HG03159 (cell line): ENCODE data around the gene SNRPN.
A peak's percentile ranks its signal among the peaks of the same experiment; 100 is the strongest.
"Not testable (repeated sequence)": the region's sequence is repeated elsewhere in the genome, so short reads cannot be mapped to it uniquely, and the experiment has no call there.

Experiments
- ATAC-seq: cut with Tn5 transposase; IDR thresholded peaks from one replicate; pipeline ENCODE4 v1.9.1; 2021; ENCODE audit warnings: mild to moderate bottlenecking, moderate library complexity; ENCODE audit not compliant: unreplicated experiment

SNRPN gene

DNA sequence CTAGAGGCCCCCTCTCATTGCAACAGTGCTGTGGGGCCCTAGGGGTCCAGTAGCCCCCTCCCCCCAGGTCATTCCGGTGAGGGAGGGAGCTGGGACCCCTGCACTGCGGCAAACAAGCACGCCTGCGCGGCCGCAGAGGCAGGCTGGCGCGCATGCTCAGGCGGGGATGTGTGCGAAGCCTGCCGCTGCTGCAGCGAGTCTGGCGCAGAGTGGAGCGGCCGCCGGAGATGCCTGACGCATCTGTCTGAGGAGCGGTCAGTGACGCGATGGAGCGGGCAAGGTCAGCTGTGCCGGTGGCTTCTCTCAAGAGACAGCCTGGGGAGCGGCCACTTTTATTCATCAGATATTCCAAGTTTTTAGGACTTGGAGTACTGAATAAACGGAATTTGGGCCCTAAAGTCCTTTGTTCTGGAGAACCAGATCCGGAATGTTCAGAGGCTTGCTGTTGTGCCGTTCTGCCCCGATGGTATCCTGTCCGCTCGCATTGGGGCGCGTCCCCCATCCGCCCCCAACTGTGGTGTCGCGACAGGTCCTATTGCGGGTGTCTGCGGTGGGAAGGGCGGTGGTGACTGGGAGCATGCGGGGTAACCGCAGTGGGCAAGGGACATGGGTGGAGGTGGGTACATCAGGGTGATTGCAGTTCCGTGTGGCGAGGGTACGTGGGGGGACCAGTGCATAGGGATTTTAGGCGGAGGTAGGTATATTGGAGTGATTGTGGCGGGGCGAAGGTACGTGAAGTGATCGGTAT lies at the start of gene SNRPN, which contains the start of gene SNURF:
Gene SNRPN (plus strand): TSS at position 205 of the 748 bp plus-strand sequence. CDS start 19,467 bp downstream, outside the sequence.
Gene SNURF (plus strand): TSS at position 205 of the 748 bp plus-strand sequence. CDS start 62 bp downstream, at position 267.
- peak; percentile 55 for ATAC-seq

DNA sequence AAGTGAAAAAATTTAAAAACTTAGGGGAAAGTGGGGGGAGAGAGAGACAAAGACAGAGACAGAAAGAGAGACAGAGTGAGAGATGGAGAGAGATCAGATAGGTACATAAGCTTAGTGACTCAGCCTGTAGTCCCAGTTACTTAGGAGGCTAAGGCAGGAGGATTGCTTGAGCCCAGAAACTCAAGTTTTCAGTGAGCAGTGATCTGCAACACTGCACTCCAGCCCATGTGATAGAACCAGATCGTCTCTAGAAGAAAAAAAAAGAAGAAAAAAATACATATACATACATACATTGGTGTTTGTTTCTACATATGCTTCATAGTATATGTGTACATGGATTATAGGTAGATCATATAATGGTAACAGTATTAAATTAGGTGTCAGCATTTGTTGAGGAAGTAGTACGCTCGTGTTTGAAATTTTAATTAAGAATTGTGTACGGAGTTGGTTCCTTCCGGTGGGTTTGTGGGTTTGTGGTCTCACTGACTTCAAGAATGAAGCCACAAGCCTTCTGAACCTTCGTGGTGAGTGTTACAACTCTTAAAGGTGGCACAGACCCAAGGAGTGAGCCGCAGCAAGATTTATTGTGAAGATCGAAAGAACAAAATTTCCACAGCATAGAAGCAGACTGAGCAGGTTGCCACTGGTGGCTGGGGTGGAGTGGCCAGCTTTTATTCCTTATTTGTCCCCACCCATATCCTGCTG lies 38.3 kb upstream of the SNRPN start:
- ATAC-seq = no peak

DNA sequence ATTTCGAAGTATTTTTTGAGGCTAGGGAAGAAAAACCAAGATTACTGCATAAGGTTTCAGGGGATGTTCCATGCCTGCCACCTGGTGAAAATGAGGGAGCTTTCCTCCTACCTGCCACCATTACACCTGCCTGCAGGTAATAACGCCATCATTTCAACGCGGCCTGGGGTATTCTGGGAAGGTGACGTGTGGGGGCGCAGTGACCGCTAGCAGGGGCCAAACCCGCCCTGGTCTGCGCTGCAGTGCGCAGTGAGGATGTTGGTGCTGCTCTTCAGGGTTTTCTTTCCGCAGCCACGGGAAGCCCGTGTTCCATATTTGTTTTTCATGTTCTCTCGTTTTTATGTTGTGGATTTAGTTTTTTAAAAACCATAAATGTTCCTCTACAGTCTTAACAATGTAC lies 37.4 kb upstream of the SNRPN start:
- ATAC-seq = no peak

DNA sequence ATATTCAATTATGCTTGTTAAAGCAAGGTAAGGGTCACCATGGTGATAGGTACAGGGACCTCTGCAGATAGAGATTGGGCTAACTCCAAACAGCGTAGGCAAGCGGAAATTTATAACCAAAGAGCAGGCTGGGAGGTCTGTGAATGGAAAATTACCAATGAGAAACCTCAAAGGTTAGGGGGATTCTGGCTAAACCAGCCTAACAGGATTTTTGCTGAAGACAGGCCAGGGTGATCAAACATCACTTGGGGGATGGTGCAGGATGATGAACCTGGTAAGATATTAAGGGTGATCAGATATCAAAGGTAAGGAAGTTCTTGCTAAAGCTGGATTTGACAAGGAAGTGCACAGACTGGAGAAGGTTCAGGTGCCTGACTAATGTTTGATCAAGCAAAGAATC lies 35.3 kb upstream of the SNRPN start:
- ATAC-seq = no peak

DNA sequence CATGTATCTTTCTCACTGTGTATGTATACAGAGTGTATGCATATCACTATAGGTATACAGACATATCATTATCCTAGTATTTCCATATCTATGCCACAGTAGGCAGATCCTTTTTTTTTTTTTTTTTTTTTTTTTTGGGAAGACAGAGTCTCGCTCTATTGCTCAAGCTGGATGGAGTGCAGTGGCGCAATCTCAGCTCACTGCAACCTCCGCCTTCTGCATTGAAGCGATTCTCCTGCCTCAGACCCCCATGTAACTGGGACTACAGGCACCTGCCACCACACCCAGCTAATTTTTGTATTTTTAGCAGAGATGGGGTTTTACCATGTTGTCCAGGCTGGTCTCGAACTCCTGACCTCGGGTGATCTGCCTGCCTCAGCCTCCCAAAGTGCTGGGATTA lies 32.0 kb upstream of the SNRPN start:
- ATAC-seq = not testable (repeated sequence)

DNA sequence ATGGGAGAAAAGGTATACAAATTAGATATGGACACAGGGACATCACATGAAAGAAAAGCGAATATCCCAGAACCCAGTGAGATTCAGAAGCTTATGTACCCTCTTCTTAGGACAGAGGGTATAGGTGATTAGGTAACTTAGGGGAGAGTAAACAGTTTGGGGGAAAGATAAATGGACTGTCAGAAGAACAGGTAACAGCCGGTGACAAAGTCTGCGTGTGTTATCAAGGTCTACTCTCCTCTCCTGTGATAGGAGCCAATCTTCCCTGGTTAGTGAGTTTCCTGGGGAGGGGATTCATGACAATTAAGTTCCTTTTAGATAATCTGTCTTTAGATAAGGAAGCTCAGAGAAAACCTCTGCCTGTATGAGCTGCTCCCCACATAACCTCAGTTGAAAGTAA lies 30.6 kb upstream of the SNRPN start:
- no peak for ATAC-seq

DNA sequence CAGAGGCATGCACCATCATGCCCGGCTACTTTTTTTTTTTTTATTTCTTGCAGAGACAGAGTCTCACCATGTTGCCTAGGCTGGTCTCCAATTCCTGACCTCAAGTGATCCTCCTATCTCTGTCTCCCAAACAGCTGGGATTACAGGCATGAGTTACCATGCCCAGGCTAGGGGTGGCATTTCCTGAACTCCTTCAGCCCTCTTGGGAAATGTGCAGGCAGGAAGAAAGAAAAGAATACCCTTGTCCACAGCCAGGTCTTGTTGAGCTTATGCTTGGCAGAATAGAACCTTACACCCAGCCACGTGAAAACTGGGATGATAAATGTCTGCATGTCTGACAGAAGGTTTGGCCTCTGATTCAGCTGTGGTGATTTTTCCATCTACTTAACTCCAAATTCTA lies 30.2 kb upstream of the SNRPN start:
- ATAC-seq = no peak

DNA sequence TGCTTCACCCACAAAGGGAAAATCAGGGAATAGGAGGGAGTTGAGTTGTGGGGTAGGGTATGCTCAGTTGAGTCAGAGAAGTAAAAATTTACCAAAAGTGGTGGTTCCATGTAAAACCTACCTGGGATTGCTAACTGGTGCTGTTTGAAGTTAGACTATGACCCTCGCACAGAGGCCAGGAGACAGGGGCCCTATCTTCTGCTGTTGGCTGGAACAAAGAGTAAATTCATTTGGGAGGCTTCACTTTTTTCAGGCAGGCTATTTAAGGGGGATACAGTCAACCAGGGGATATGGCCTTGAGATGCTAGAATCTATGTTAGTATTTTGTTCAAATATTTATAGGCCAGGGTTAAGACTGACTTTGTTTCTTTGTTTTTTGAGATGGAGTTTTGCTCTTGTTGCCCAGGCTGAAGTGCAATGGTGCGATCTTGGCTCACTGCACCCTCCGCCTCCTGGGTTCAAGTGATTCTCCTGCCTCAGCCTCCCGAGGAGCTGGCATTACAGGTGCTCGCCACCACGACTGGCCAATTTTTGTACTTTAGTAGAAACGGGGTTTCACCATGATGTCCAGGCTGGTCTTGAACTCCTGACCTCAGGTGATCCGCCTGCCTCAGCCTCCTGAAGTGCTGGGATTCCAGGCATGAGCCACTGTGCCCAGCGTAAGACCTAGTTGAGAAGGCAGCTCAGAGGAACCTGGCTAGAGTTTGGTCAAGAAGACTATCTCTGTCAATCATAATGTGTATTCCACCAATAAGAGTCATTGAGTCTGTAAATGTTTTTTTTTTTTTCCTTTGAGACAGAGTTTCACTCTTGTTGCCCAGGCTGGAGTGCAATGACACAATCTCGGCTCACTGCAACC lies 22.7 kb upstream of the SNRPN start:
- not testable (repeated sequence) for ATAC-seq

DNA sequence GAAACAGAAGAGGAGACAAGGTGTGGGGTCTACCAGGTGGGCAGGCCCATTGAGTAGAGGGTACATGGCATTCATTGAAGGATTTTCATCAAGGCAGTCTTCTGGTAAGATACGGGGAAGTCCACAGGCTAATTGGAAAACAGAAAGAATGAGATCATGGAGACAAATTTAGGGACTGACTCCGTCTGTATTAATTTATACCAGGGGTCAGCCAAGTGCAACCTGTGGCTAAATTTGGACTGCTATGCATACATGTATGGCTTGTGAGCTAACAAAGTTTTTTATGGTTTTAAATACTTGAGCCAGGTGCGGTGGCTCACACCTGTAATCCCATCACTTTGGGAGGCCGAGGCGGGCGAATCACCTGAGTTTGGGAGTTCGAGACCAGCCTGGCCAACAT lies 21.1 kb upstream of the SNRPN start:
- ATAC-seq = no peak

DNA sequence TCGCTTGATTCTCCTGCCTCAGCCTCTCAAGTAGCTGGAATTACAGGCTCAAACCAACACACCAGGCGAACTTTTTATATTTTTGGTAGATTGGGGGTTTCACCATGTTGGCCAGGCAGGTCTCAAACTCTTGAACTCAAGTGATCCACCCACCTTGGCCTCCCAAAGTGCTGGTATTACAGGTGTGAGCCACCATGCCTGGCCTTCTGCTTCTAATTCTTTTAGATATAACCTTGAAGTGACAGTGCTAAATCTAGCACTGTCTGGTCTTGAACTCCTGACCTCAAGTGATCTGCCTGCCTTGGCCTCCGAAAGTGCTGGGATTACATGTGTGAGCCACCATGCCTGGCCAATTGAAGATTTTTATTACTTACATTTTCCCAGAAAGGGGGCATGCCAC lies 16.6 kb upstream of the SNRPN start:
- ATAC-seq = not testable (repeated sequence)

DNA sequence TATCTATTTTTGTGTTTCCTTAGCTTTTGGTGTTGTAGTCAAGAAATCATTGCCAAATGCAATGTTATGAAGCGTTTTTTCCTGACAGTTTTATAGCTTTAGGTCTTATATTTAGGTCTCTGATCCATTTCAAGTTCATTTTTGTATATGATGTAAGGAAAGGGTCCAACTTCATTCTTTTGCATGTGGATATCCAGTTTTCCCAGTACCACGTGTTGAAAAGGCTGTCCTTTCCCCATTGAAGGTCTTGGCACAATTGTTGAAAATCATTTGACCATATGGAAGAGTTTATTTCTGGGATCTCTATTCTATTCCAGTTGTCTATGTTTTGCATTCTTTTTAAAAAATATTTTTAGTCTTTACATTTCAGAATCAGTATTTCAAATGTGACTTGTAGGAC lies 14.6 kb upstream of the SNRPN start:
- ATAC-seq = no peak

DNA sequence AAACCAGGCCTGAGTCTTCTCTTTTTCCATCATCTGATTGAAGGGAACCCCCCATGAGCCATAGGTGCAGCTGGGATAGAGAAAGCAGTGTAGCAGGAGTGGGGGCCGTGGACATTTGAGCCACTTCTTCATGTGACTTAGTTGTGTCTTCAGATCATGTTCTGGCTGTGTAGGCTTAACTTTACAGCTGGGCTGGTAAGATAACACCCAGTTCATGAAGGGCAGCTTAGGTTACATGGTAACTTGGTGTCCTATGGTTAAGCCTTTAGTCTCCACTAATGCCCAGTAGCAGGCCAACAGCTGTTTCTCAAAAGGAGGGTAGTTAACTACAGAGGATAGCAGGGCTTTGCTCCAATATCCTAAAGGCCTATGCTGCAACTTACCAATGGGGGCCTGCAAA lies 11.4 kb upstream of the SNRPN start:
- no peak for ATAC-seq

DNA sequence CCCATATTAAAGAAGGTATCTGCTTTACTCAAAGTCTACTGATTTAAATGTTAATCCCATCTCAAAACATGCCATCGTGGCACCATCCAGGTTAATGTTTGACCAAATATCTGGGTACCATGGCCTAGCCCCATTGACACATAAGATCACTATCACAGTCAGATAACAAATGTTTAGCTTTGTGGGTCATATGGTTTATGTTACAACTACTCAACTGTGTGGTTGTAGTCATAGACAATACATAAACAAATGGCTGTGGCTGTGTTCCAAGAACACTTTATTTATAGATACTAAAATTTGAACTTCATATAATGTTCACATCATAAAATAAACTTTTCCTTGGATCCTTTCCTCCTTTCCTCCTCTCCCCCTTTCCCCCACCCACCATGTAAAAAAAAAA lies 9.8 kb upstream of the SNRPN start:
- no peak for ATAC-seq

DNA sequence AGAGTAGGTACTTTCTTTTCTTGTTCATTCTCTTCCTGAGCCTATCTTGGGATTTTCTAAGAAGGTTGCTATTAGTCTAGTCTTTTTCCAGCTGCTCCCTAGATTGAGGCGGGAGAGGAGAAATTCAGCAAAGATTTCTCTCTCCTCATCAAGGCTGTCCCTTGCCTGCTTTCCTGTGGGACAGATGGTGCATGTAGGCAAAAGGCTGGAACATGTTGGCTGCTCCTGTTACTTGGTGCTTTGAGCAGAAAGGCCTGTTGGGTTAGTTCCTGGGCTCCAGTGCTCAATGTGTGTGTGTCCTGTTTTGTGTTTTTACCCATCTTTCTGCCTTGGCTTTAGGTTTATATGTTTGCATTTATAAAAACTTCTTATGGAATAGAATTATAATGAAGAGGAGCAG lies 9.1 kb upstream of the SNRPN start:
- no peak for ATAC-seq

DNA sequence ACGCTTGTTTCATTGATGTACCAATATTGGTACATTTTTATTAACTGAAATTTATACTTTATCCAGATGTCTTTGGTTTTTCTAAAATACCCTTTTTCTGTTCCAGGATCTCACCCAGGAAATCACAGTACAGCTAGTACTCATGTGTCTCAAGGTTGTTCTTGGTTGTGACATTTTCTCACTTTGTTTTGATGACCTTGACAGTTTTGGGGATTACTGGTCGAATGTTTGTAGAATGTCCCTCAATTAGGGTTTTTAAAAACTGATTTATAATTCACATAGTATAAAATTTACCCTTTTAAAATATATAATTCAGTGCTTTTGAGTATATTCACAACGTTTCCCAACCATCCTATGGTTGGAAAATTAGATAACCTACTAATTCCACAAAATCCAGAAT lies 6.3 kb upstream of the SNRPN start:
- ATAC-seq = no peak

DNA sequence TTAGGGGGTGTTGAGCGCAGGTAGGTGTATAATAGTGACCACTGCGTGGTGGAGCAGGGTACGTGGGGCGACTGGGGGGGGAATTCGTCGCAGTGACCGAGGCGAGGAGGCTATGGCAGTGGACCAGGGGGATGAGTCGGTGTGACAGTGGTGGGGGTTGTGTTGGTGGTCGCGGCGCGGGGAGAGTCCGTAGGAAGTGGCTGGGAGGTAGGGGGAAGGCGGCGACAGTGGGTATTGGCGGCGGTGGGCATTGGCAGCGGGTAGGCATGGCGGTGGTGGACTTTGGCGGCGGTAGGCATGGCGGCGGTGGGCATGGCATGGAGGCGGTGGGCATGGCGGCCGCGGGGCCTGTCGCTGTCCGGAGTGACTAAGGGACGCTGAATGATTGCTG lies 739 bp downstream of the SNRPN start:
- ATAC-seq = no peak

DNA sequence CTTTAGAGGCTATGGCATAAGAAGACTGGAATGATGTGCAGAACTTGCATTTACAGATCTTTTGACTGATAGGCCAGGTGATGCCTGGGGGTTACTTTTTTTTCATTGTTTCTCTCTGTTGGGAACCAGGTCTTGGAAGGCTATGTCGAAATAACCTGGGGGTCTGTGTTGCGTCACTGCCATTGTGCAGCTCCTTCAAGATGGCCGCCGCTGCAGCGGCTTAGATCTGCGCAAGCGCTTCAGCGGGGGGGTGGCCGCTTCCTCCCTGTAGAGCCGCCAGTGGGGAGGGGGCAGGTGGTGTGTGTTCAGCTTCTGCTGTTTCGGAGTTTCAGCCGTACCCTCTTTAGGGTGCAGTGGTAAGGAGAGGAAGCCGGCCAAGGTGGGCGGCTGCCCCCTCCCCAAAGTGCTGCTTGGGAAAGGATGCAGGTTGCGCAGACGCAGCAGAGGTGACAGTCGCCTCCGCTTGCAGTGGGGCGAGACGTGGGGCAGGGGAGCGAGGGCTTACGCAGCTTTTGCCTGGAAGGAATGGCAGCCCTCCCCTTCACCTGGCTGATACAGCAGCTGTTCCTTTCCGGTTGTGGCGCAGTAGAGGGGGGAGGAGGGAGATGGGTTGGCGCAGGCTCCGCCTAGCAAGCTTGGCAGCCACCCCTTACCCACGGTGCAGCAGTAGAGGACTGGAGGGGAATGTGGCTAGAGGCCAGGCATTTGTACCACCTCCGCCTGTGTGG lies 1.5 kb downstream of the SNRPN start:
- ATAC-seq = peak; percentile 72

DNA sequence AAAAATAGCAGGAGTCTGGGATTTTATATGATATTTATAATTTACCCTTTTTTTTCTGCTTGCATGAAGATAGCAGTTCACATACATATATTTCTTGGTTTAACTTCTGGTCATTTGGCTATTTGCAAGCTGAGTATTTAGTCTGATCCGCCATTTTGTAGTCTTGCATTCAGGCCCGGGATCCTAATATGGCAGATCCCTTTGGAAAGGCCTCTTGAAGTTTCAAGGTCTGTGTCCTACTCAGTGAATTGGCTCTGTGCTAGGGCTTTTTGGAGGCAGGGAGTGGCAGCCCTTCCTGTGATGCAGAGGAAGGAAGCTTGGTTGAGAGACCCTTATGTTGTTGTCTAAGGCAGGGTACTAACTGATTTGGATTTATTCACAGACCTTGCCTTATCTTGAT lies 2.9 kb downstream of the SNRPN start:
- no peak for ATAC-seq

DNA sequence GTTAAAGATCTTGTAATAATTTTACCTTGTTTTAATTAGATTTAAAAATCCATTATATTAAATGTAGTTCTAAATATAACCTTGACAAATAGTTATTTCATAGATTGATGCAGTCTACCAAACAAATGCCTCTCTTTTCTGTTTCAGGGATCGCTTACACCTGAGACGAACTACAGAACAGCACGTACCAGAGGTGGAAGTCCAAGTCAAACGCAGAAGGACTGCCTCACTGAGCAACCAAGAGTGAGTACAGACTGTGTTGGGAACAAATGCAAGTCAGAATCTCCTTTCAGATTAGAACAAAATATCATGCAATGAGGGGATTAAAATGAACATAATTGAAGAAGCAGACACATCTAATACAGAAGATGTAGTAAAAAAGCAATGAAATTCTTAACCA lies 7.2 kb downstream of the SNRPN start:
- ATAC-seq = no peak

DNA sequence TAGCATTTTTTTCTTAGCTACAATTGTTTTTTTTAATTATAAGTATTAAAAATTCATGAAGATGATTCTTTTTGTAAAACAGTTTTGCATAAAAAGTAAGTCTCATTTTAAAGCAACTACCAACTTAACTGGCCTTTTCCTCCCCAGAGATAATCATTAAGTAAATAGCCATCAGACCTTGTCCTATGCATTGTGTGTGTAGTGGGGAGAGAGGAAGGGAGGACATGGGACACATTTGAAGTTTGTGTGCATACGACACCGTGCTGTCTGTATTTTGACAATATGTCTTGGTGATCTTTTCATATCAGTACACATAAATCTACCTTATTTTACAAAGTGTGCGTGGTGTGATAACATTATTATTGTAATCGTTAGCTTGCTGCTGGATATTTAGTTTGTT lies 8.1 kb downstream of the SNRPN start:
- ATAC-seq = no peak
